GM19397 (cell line): ENCODE measurements around the gene CNPY4.

Experiments
- ATAC-seq: cut with Tn5 transposase; IDR thresholded peaks from one replicate; pipeline ENCODE4 v1.9.1; 2021; ENCODE audit warnings: mild to moderate bottlenecking, moderate library complexity; ENCODE audit not compliant: unreplicated experiment

CNPY4 gene, protein sequence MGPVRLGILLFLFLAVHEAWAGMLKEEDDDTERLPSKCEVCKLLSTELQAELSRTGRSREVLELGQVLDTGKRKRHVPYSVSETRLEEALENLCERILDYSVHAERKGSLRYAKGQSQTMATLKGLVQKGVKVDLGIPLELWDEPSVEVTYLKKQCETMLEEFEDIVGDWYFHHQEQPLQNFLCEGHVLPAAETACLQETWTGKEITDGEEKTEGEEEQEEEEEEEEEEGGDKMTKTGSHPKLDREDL

DNA sequence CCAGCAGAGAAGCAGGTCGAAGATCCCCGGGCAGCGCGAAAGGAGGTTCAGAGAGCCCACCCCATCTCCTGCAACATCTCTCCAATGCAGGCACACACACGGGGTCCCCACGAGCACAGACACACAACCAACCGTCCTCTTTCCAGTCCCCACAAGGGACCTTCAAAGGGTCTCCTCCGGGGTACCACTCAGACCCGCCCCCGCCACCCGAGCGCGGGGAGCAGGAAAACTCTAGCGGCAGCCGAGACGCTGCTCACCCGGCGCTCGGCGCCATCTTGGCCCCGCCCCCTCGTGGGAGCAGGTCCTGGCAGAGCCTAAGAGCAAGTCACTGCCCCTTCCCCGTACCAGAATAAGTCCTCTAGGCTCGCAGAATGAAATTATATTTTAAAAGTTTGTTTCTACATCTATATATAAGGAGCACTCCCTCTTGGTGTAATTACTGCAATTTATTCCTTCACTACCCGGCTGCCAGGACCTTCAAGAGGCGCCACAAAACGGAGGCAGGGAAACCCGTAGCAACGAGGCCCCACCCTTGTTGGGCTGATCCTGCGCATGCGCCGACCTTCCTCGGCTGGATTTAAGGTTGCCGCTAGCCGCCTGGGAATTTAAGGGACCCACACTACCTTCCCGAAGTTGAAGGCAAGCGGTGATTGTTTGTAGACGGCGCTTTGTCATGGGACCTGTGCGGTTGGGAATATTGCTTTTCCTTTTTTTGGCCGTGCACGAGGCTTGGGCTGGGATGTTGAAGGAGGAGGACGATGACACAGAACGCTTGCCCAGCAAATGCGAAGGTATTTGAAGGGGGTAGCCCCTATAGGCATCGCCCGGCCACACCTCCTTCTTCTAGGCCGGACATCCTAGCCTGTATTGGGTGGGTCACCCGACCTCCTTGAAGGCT lies at the start of gene CNPY4, which contains the start of gene TAF6:
Gene CNPY4 (plus strand): TSS at position 563 of the 898 bp plus-strand sequence. CDS start 111 bp downstream, at position 674.
Gene TAF6 (minus strand): TSS at position 287 of the 898 bp plus-strand sequence. CDS start 5,149 bp downstream, outside the sequence.
- peak; percentile 70 for ATAC-seq

DNA sequence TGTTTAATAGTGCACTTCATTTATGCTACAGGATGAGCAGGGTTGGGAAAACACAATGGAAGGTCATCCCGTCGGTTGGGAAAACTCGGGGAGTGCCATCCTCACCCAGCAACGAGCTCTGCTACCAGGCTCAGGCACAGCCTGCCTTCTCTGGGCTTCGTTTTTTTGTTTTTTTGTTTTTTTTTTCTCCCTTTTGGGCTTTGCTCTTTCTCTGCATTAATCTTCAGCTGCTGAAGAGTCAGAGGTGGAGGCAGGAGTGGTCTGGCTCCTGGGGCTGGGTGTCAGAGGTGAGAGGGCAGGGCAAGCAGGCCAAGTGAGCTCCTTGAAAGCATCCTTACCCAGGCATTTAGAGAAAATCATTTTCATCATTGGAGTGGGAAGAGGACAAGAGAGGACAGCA lies 49.4 kb upstream of the CNPY4 start:
- no peak for ATAC-seq

DNA sequence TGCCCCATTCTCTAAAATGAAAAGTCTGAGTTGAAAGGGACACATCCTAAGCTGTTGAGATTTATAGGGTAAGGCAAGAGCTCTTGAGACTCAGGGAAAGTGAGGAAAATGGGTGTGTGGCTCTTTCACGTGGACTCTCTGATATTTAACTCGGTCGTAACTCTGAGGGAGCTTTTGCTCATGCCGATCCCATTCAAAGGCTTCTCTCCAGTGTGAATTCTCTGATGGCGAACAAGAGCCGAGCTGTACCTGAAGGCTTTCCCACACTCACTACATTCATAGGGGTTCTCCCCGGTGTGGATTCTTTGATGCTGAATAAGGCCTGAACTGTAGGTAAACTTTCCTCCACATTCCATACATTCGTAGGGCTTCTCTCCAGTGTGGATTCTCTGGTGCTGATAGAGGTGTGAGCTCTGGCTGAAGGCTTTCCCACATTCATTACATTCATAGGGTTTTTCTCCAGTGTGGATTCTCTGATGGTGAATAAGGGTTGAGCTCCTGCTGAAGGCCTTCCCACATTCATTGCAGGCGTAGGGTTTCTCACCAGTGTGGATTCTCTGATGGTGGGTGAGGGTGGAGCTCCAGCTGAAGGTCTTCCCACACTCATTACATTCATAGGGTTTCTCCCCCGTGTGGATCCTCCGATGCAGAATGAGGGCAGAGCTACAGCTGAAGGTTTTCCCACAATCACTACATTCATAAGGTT lies 48.3 kb upstream of the CNPY4 start:
- ATAC-seq = no peak

GRCh38 chr7:100072462-100072861 lies 47.0 kb upstream of the CNPY4 start:
- no peak for ATAC-seq

GRCh38 chr7:100074841-100075240 lies 44.6 kb upstream of the CNPY4 start:
- ATAC-seq = no peak

DNA sequence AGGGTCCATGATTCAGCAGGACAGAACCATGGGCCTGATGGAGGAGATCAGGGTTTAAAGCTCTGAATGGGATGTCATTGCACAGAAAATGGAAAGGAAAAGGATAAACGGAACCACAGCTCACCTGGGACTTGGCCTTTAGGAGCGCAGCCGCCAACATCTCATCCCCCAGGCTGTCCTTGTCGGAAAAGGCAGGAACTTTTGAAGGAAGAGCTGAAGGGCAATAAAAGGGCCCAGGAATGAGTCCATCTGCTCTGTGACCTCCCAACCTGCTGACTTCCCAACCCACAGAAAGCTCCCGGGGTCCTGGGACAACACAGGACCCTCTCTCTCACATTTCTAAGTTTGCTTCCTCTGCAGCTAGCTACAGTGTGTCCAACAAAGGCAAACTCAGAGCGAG lies 44.0 kb upstream of the CNPY4 start:
- no peak for ATAC-seq

- ATAC-seq = no peak
Observed at GRCh38 chr7:100077205-100077604, 42.2 kb upstream of the CNPY4 start.

- ATAC-seq = no peak
Observed at GRCh38 chr7:100079024-100079560, 40.3 kb upstream of the CNPY4 start.

DNA sequence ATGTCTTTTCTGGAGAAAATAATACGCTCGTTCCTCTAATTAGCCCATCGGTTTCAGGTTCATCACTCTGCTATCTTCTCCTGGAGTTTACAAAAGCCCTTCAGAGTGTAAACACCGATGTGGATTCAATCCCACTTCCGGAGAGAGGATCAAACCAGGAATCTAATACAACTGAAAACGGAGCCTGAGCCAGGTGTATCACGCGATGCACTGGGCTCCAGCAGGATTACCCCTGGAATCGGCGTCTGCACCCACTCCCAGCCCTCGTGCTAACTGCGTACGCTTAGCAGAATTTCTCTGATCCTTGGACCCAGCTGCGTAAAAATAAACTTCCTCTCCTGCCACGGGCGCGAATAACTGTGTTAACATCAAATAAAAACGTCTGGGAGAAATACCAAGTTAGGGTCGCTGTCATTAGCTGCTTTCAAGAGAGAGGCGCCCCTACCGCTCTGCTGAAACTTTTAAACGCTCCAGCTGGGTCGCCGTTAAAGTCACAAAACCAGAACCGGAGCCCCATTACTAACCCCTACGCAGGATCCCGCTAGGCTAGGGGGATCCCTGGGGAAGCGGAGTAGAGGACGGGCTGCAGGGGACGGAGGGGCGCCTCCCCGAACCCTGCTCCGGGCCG lies 38.4 kb upstream of the CNPY4 start:
- peak; percentile 2 for ATAC-seq

DNA sequence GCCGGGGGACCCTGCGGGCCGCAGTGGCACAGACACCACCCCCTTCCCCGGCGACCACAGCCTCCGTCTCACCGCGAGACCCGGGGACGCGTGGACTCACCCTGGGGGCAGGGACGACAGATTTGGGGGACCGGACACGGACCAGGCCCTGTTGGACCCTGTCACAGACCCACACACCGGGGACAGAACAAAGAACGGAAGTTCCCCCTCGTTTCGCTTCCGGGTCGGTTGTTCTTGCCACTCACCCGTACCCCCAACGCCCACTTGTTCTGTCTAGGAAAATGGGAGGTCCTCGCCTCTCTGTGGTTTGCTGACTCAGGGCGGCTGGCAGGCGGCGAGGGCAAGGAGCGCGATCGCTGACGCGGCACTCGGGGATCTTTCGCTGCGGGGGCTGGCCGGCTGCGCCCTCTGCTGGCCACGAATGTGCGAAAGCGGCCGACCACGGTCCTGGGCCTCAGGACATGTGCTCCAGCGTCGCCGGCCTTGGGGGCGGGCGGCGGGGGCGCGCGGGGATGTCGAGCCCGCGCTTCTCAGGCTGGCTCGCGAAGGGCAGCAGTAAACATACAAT lies 37.8 kb upstream of the CNPY4 start, which contains the start of gene ZNF3:
Gene ZNF3 (minus strand): TSS at position 189 of the 568 bp plus-strand sequence. CDS start 4,366 bp downstream, outside the sequence.
- peak; percentile 78 for ATAC-seq

DNA sequence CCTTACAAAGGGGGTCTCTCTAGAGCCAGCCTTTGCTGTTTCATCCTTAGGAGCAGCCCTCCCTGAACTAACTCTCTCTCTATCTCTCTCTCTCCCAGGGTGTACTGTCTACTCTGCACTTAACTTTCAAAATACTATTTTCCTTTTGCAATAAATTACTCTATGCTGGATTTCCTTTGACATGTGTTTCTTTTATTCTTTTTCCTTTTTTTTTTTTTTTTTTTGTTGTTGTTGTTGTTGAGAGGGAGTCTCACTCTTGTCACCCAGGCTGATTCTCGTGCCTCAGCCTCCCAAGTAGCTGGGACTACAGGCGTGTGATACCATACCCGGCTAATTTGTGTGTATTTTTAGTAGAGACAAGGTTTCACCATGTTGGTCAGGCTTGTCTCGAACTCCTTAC lies 36.5 kb upstream of the CNPY4 start:
- no peak for ATAC-seq

DNA sequence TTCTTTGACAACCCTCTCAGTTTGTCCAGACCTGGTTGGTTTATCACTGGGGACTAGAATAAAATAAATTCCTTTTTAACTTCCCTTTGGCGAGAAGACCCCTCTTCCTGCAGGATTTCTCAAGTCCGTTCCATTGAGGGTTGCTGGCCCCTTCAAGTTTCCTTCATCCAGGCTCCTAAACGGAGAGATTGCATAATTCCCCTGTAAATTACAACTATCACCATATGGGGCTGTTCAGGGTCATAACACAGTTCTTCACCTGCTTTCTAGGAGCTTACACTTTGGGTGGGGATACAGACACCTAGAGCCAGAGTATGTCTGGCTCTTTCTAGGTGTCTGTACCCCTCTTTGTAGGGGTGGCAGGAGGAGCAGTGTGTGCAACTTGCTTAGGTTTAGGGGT lies 33.9 kb upstream of the CNPY4 start:
- no peak for ATAC-seq

GRCh38 chr7:100087055-100087750 lies 32.2 kb upstream of the CNPY4 start:
- ATAC-seq = no peak

GRCh38 chr7:100088095-100088620 lies 31.3 kb upstream of the CNPY4 start:
- no peak for ATAC-seq

GRCh38 chr7:100088621-100089457 lies 30.6 kb upstream of the CNPY4 start, which contains the start of gene COPS6:
TSS of gene COPS6 (plus strand) at chr7:100088969. CDS start at chr7:100088991, 22 bp downstream.
- no peak for ATAC-seq

DNA sequence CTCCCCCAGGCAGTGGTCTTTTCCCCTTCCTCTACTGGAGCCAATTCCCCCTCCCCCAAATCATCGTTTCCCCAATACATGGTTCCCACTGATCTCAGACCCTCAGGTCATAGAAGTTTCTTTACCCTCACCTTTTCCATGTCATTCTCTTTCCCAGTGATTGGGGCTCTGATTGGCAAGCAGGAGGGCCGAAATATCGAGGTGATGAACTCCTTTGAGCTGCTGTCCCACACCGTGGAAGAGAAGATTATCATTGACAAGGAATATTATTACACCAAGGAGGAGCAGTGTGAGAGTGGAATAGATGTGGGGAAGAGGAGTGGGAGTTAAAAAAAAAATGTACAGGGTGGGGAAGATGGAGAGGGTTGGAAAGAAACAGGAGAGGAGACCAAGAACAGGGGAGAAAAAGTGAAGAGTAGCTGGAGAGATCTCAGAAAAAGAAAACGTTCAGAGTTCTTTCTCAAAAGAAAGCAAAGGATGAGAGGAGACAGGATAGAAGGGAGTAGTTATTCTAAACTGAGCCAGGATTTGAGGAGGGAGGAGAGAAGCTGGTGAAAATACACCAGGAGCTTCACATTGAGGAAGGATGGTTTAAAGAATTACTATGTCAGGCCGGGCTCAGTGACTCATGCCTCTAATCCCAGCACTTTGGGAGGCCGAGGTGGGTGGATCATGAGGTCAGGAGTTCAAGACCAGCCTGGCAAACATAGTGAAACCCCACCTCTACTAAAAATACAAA lies 29.8 kb upstream of the CNPY4 start:
- ATAC-seq = no peak

- ATAC-seq = no peak
Observed at GRCh38 chr7:100090527-100091410, 28.7 kb upstream of the CNPY4 start.
